ENCODE measurements around the gene SHB. TPM values are rescaled to one million over a fixed set of nuclear protein-coding genes. Genes with fewer than 3 reads are reported as not detected.

Gene SHB
- total RNA-seq, 2 experiments from 2014 or later = 2.8 to 3.2 TPM

DNA sequence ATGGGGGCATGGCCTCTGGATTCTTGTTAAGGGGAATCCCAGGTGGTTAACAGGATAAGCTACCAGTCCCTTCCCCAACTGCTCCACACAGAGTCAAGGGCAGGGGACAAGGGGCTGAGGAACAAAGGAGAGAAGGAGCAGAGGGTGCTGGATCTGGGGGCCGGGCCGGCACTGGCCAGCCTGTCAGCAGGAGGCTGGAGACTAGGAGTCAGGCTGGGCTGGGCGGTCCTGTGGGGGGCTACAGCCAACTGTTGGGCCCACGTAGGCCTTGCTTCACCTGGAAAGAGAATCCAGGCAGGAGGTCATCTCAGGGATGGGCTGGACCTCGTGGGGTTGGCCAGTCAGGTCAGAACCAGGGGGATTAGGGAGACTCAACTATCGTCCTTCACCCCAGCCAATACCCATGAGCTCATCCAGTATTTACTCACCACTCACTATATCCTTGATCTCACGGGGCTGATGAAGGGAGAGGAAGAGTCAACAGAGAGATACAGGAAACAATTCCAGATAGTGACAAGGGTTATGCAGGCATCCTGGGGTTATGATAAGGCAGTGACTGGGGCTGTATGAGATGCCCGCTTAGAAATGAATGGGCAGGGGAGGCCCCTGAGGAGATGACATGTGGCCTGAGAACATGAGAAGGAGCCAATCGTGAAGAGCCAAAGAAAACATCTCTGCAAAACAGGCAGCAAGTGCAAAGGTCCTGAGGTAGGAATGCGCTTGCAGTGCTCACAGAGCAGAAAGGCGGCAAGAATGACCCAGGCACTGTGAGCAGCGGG, 117.2 kb downstream of the SHB start:
- H3K4me3 Mint-ChIP-seq = no peak overlapping the region
- peaks cover 29% of the 10 kb centered on the region for H3K4me1 Mint-ChIP-seq (ENCODE audit: low read depth)

DNA sequence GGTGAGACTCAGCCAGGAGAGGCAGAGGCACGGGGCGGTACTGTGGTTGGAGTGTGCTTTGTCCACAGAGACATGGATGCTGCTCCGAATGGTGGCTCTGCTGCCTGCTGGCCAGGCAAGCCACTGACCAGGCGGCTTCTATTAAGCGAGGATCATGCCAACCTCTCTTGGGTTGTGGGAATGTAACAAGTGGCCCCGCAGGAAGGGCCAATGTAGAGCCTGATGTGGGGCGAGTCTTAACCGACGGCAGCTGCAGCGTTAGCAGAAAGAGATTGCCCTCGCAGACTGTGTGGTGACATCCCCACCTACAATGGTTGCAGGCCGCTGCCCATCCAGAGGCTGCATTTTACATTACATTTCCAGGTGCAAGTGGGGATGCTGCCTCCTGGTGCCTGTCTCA, 118.5 kb downstream of the SHB start:
- Mint-ChIP-seq H3K27ac (no peak overlapping the region), H3K4me1 (ENCODE audit: low read depth) (peaks cover 29% of the 10 kb centered on the region), H3K36me3 (ENCODE audit: low read depth) (peaks cover 5% of the 10 kb centered on the region), H3K27me3 (no peaks in the 10 kb centered on the region), H3K9me3 (no peaks in the 10 kb centered on the region), H3K4me3 (no peak overlapping the region)
- intact Hi-C loops (cut with micrococcal nuclease) = no loop called here
- POLR2A ChIA-PET = no interaction called here
- DNase-seq (no peak), ATAC-seq (no peak)
- CTCF ChIA-PET = no interaction called here
- TF ChIP-seq, protein P1, sequence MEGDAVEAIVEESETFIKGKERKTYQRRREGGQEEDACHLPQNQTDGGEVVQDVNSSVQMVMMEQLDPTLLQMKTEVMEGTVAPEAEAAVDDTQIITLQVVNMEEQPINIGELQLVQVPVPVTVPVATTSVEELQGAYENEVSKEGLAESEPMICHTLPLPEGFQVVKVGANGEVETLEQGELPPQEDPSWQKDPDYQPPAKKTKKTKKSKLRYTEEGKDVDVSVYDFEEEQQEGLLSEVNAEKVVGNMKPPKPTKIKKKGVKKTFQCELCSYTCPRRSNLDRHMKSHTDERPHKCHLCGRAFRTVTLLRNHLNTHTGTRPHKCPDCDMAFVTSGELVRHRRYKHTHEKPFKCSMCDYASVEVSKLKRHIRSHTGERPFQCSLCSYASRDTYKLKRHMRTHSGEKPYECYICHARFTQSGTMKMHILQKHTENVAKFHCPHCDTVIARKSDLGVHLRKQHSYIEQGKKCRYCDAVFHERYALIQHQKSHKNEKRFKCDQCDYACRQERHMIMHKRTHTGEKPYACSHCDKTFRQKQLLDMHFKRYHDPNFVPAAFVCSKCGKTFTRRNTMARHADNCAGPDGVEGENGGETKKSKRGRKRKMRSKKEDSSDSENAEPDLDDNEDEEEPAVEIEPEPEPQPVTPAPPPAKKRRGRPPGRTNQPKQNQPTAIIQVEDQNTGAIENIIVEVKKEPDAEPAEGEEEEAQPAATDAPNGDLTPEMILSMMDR (IDR thresholded peaks at IDR 0.05) = no peak

More for the DNA sequence above, 117.2 kb downstream of the SHB start:
- CTCF ChIA-PET = interaction anchor here (1.2 kb wide), 1 partner anchor 39 kb away, joined by 3 read pairs; no protein-coding TSS in a partner anchor
- ATAC-seq = no peak
- Mint-ChIP-seq H3K36me3 (ENCODE audit: low read depth) (peaks cover 5% of the 10 kb centered on the region), H3K9me3 (no peaks in the 10 kb centered on the region), H3K27ac (no peak overlapping the region), H3K27me3 (no peaks in the 10 kb centered on the region)
- intact Hi-C loops (cut with micrococcal nuclease) = no loop called here
- TF ChIP-seq, protein P1 (IDR thresholded peaks at IDR 0.05) = no peak
- POLR2A ChIA-PET = no interaction called here
- no peak for DNase-seq

GRCh38 chr9:37949576-37949975, 119.5 kb downstream of the SHB start:
- intact Hi-C loops (cut with micrococcal nuclease) = no loop called here
- ChIA-PET CTCF (no interaction called here), POLR2A (interaction anchor here (0.7 kb wide), 1 partner anchor 332 kb away, joined by 3 read pairs; no protein-coding TSS in a partner anchor)
- TF ChIP-seq, protein P1 (IDR thresholded peaks at IDR 0.05) = no peak
- ATAC-seq (no peak), DNase-seq (no peak)
- H3K27me3 Mint-ChIP-seq = no peaks in the 10 kb centered on the region
- no peak overlapping the region for H3K27ac Mint-ChIP-seq
- no peak overlapping the region for H3K4me3 Mint-ChIP-seq
- no peaks in the 10 kb centered on the region for H3K9me3 Mint-ChIP-seq
- peaks cover 5% of the 10 kb centered on the region for H3K36me3 Mint-ChIP-seq (ENCODE audit: low read depth)
- H3K4me1 Mint-ChIP-seq (ENCODE audit: low read depth) = peaks cover 24% of the 10 kb centered on the region

- Mint-ChIP-seq H3K27ac (no peak overlapping the region), H3K4me1 (ENCODE audit: low read depth) (peaks cover 13% of the 10 kb centered on the region), H3K36me3 (ENCODE audit: low read depth) (peaks cover 5% of the 10 kb centered on the region), H3K9me3 (no peaks in the 10 kb centered on the region), H3K27me3 (no peaks in the 10 kb centered on the region), H3K4me3 (no peak overlapping the region)
- DNase-seq (no peak), ATAC-seq (no peak)
- intact Hi-C loops (cut with micrococcal nuclease) = no loop called here
- ChIA-PET CTCF (interaction anchor here (1.0 kb wide), 1 partner anchor 139 kb away, joined by 3 read pairs; no protein-coding TSS in a partner anchor), POLR2A (no interaction called here)
- TF ChIP-seq, protein P1 (IDR thresholded peaks at IDR 0.05) = no peak
These were observed 120.5 kb downstream of the SHB start for GRCh38 chr9:37948417-37948980.

- DNase-seq = no peak
- ATAC-seq = no peak
- Mint-ChIP-seq H3K4me3 (no peak overlapping the region), H3K4me1 (ENCODE audit: low read depth) (peaks cover 8% of the 10 kb centered on the region), H3K27ac (no peak overlapping the region), H3K9me3 (no peaks in the 10 kb centered on the region), H3K27me3 (no peaks in the 10 kb centered on the region), H3K36me3 (ENCODE audit: low read depth) (peaks cover 3% of the 10 kb centered on the region)
- TF ChIP-seq, protein P1 (IDR thresholded peaks at IDR 0.05) = no peak
- ChIA-PET POLR2A (no interaction called here), CTCF (interaction anchor here (1.0 to 1.1 kb wide), 2 partner anchors 70 to 140 kb away, joined by 3 read pairs; no protein-coding TSS in a partner anchor)
- intact Hi-C loops (cut with micrococcal nuclease) = no loop called here
These were observed 121.0 kb downstream of the SHB start for GRCh38 chr9:37947977-37948376.
